GM23248 (cell line): ENCODE results near the gene TSPAN14. TPM values are rescaled to one million over a fixed set of nuclear protein-coding genes. Genes with fewer than 3 reads are reported as not detected.

Experiments
- DNase-seq: peaks from one replicate; pipeline ENCODE4 v3.0.0-alpha.2; 2015
- H2AFZ ChIP-seq: fragments of 200-600 bp; sonication (generic); 2 replicates; pipeline ENCODE4 v1.6.1; 2016; ENCODE audit warnings: antibody characterized with exemption
- H3F3A ChIP-seq: fragments of 200-600 bp; sonication (generic); 2 replicates; pipeline ENCODE4 v1.6.1; 2016; ENCODE audit warnings: mild to moderate bottlenecking, antibody characterized with exemption, mixed run types; ENCODE audit not compliant: insufficient read depth
- H3K27ac ChIP-seq: fragments of 200-600 bp; sonication (generic); 2 replicates; pipeline ENCODE4 v1.5.1; 2016; ENCODE audit warnings: mild to moderate bottlenecking
- H3K27me3 ChIP-seq: fragments of 200-600 bp; sonication (generic); replicated peaks from 2 replicates; pipeline ENCODE4 v1.6.1; 2016; ENCODE audit warnings: mild to moderate bottlenecking; ENCODE audit not compliant: insufficient read depth
- H3K36me3 ChIP-seq: fragments of 200-600 bp; sonication (generic); 2 replicates; pipeline ENCODE4 v1.6.1; 2016; ENCODE audit warnings: low read depth, mild to moderate bottlenecking
- H3K4me1 ChIP-seq: fragments of 200-600 bp; sonication (generic); 2 replicates; pipeline ENCODE4 v1.6.1; 2016; ENCODE audit warnings: mild to moderate bottlenecking; ENCODE audit not compliant: insufficient read depth
- H3K4me2 ChIP-seq: fragments of 200-600 bp; sonication (generic); one replicate; pipeline ENCODE4 v1.6.1; 2016; ENCODE audit warnings: mild to moderate bottlenecking; ENCODE audit not compliant: unreplicated experiment
- H3K4me3 ChIP-seq: fragments of 200-600 bp; sonication (generic); 2 replicates; pipeline ENCODE4 v1.5.1; 2016; ENCODE audit warnings: mild to moderate bottlenecking
- H3K79me2 ChIP-seq: fragments of 200-600 bp; sonication (generic); 2 replicates; pipeline ENCODE4 v1.6.1; 2016; ENCODE audit warnings: mild to moderate bottlenecking; ENCODE audit not compliant: insufficient read depth
- H3K9ac ChIP-seq: fragments of 200-600 bp; sonication (generic); 2 replicates; pipeline ENCODE4 v1.6.1; 2016; ENCODE audit warnings: mild to moderate bottlenecking
- H3K9me2 ChIP-seq: fragments of 200-600 bp; sonication (generic); 2 replicates; pipeline ENCODE4 v1.6.1; 2016; ENCODE audit warnings: mixed run types, mild to moderate bottlenecking, moderate library complexity; ENCODE audit not compliant: insufficient read depth
- H3K9me3 ChIP-seq: fragments of 200-600 bp; sonication (generic); one replicate; pipeline ENCODE4 v1.6.1; 2017; ENCODE audit warnings: low read depth
- H4K20me1 ChIP-seq: fragments of 200-600 bp; sonication (generic); 2 replicates; pipeline ENCODE4 v1.6.0; 2016; ENCODE audit not compliant: insufficient read depth
- EZH2 ChIP-seq: fragments of 200-600 bp; sonication (generic); IDR thresholded peaks from 2 replicates; pipeline ENCODE4 v1.6.1; 2018; ENCODE audit warnings: antibody characterized with exemption, mild to moderate bottlenecking; ENCODE audit not compliant: insufficient read depth, poor library complexity, severe bottlenecking
- EZH2phosphoT487 ChIP-seq: fragments of 200-600 bp; sonication (generic); IDR thresholded peaks from 2 replicates; pipeline ENCODE4 v1.6.1; 2018; ENCODE audit warnings: antibody characterized with exemption, moderate library complexity, mild to moderate bottlenecking, low read depth; ENCODE audit not compliant: insufficient read depth
- WGBS, 2 experiments: methylation state at CpG; one replicate each; pipeline ENCODE4 v1.1.6; 2015 to 2017; ENCODE audit warnings: low lambda C conversion rate in 2 of 2, low coverage in 1 of 2; ENCODE audit errors: missing lambda C conversion rate in 2 of 2; 5-methylcytosine and 5-hydroxymethylcytosine counted together
- in situ Hi-C: fragments of 300-500 bp; cut with MboI; formaldehyde crosslinking; loops from 2 replicates; pipeline ENCODE4 v1.15.0; 2020
- polyA plus RNA-seq: library from polyadenylated mRNA; unstranded; fragments of >200 nt; fragmentation: Nextera tagmentation; extraction: Ambion mirVana; gene quantifications from 2 replicates; pipeline ENCODE4 v1.2.1, GENCODE V29; 2016
- total RNA-seq: library from RNA; depleted of rRNA; stranded (reverse); fragments of >200 nt; shearing (Covaris generic); gene quantifications from 2 replicates; pipeline ENCODE4 v1.2.3, GENCODE V29; 2014

Gene TSPAN14
- total and polyA plus RNA-seq, 2 experiments from 2014 or later = 14.1 to 23.7 TPM

DNA sequence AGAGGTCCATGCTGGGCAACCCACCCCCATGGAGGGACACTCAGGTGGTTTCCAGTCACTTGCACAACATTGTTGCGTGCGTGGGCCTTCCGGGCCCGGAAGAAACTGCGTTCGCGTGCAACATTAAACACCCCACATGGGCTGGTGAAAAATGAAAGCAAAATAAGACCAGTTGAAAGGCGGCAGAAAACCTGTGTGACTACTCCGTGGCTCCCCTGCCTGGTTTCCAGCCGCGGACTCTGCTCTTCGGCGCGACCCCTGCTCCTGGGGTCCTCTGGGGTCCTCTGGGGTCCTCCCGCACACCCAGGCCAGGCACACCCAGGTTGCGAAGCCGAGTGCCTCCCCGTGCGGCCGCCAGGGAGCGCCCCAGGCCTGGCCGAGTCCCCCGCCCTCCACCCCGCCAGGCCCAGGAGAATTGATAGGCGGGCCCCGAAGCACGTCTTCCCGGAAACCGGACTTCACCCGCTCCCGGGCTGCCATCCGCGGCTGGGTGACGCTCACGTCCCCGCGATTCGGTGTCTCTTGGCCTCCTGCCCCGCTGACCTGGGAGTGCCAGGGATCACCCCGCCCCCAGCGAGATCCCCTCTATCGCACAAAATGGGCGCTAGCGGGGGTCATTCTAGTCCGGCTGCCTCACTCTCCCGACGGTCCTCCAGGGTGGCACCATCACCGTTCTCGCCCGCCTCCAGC lies 81.7 kb downstream of the TSPAN14 start:
- no peaks in the 10 kb centered on the region for H4K20me1 ChIP-seq
- no peaks in the 10 kb centered on the region for H3K79me2 ChIP-seq
- peak overlapping the region; percentile 55; the same call in 1 of the 2 replicates for H3K4me3 ChIP-seq
- in situ Hi-C loops = no loop called here
- 56 to 61% methylated on average over 37 to 50 of the region's 50 CpGs for WGBS, 2 experiments
- H3K4me1 ChIP-seq = no peaks in the 10 kb centered on the region
- no peak for TF ChIP-seq EZH2
- TF ChIP-seq EZH2phosphoT487 = no peak
- H3K9me2 ChIP-seq = no peaks in the 10 kb centered on the region
- peaks cover 3% of the 10 kb centered on the region; the same call in 1 of the 2 replicates for H3K27me3 ChIP-seq
- no peak overlapping the region for H3K27ac ChIP-seq
- H3F3A ChIP-seq = no peaks in the 10 kb centered on the region
- no peak overlapping the region for H3K4me2 ChIP-seq
- peak; percentile 40 for DNase-seq
- 0 out of 2 replicates have a peak overlapping the region, but pooled peaks have one; percentile 25 for H3K9ac ChIP-seq
- no peaks in the 10 kb centered on the region for H3K9me3 ChIP-seq
- peak overlapping the region; percentile 45; the same call in 1 of the 2 replicates for H2AFZ ChIP-seq
- no peaks in the 10 kb centered on the region for H3K36me3 ChIP-seq

- DNase-seq = no peak
- peaks cover 4% of the 10 kb centered on the region; the same call in 1 of the 2 replicates for H3K27me3 ChIP-seq
- H3K27ac ChIP-seq = no peak overlapping the region
- H3K9me3 ChIP-seq = no peaks in the 10 kb centered on the region
- WGBS, 2 experiments = 86 to 88% methylated on average over 17 of the region's 17 CpGs
- peak overlapping the region; percentile 55; the same call in 1 of the 2 replicates for H3K4me3 ChIP-seq
- H3K4me1 ChIP-seq = no peaks in the 10 kb centered on the region
- 0 out of 2 replicates have a peak overlapping the region, but pooled peaks have one; percentile 45 for H2AFZ ChIP-seq
- H4K20me1 ChIP-seq = no peaks in the 10 kb centered on the region
- H3K9me2 ChIP-seq = no peaks in the 10 kb centered on the region
- no peak overlapping the region for H3K4me2 ChIP-seq
- 0 out of 2 replicates have a peak overlapping the region, but pooled peaks have one; percentile 25 for H3K9ac ChIP-seq
- no peak for TF ChIP-seq EZH2
- no peak for TF ChIP-seq EZH2phosphoT487
- in situ Hi-C loops = no loop called here
- H3K79me2 ChIP-seq = no peaks in the 10 kb centered on the region
- no peaks in the 10 kb centered on the region for H3F3A ChIP-seq
- H3K36me3 ChIP-seq = no peaks in the 10 kb centered on the region
Observed at GRCh38 chr10:80536361-80536835, 82.3 kb downstream of the TSPAN14 start.

DNA sequence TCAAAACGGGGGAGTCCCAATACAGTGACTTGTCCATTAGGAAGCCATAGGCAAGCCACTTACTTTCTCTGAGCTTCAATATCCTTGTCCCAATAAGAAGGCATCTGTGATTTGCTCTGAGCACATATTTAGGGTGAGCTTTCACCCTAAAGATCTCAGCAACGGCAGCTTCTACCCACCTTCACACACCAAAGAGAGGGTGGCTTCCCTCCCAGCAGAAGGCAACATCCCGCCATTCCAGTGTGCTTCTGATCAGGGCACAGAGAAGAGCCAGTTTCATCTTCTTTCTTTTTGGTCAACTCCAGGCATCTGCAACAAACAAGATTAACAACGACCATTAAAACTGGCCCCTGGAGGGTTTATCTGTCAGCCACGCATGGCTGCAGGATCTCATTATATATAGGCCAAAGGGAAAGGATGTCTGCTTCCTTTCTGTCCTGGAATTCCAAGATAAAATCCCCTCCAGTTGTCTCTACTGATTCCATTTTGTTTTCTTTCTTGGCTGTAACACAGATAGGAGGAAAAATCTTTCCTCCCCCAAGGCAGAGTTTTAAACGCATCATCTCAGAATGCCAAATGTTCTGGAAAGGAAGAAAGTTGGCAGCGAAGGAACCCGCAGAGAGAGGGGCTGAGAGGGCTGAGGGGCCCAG lies 83.1 kb downstream of the TSPAN14 start:
- peaks cover 9% of the 10 kb centered on the region for H3K27me3 ChIP-seq
- H3K9me2 ChIP-seq = no peaks in the 10 kb centered on the region
- WGBS, 2 experiments = 52 to 55% methylated on average over 8 of the region's 8 CpGs
- no peak overlapping the region for H3K27ac ChIP-seq
- no peaks in the 10 kb centered on the region for H3K79me2 ChIP-seq
- H3K9ac ChIP-seq = no peak overlapping the region
- H3K4me3 ChIP-seq = no peak overlapping the region
- H3K4me2 ChIP-seq = no peak overlapping the region
- H4K20me1 ChIP-seq = no peaks in the 10 kb centered on the region
- no peaks in the 10 kb centered on the region for H3K36me3 ChIP-seq
- H3K9me3 ChIP-seq = no peaks in the 10 kb centered on the region
- H2AFZ ChIP-seq = no peak overlapping the region
- H3K4me1 ChIP-seq = no peaks in the 10 kb centered on the region
- DNase-seq = no peak
- in situ Hi-C loops = no loop called here
- TF ChIP-seq EZH2phosphoT487 = no peak
- TF ChIP-seq EZH2 = no peak
- H3F3A ChIP-seq = no peaks in the 10 kb centered on the region

GRCh38 chr10:80537736-80538480 lies 83.8 kb downstream of the TSPAN14 start, which contains the start of gene SH2D4B:
Gene SH2D4B (plus strand): TSS chr10:80537902. CDS start chr10:80538332, 430 bp downstream.
- Histone ChIP-seq H3K9me3 (no peaks in the 10 kb centered on the region), H3K9me2 (no peaks in the 10 kb centered on the region), H3K4me2 (no peak within 1 kb of the TSS), H4K20me1 (no peaks in the 10 kb centered on the region), H2AFZ (no peak within 1 kb of the TSS), H3K4me1 (no peaks in the 10 kb centered on the region), H3K36me3 (no peaks in the 10 kb centered on the region), H3K4me3 (no peak within 1 kb of the TSS), H3K79me2 (no peaks in the 10 kb centered on the region), H3K9ac (no peak within 1 kb of the TSS), H3K27ac (no peak within 1 kb of the TSS), H3K27me3 (peaks cover 9% of the 10 kb centered on the region), H3F3A (no peaks in the 10 kb centered on the region)
- in situ Hi-C loops = no loop called here
- TF ChIP-seq EZH2 (no peak), EZH2phosphoT487 (no peak)
- WGBS, 2 experiments = 72 to 81% methylated on average over 17 to 19 of the region's 19 CpGs
- DNase-seq = no peak
